Neural crest cell (in vitro differentiated cells): ENCODE data around the gene ADH1B. TPM values are rescaled to one million over a fixed set of nuclear protein-coding genes. Genes with fewer than 3 reads are reported as not detected.
"Not testable (repeated sequence)": the region's sequence is repeated elsewhere in the genome, so short reads cannot be mapped to it uniquely, and the experiment has no call there.

Experiments
- DNase-seq: peaks from one replicate; pipeline ENCODE4 v3.0.0; 2021; ENCODE audit warnings: low read depth, mixed read lengths, low spot score
- H3K27ac Mint-ChIP-seq: one replicate; pipeline ENCODE4 v1.8.0; 2021; ENCODE audit warnings: mild to moderate bottlenecking, mixed read lengths; ENCODE audit not compliant: unreplicated experiment
- H3K27me3 Mint-ChIP-seq: 2 replicates; pipeline ENCODE4 v1.8.0; 2021; ENCODE audit warnings: low read depth, mild to moderate bottlenecking, mixed read lengths
- H3K36me3 Mint-ChIP-seq: 2 replicates; pipeline ENCODE4 v1.8.0; 2021; ENCODE audit warnings: low read depth, mild to moderate bottlenecking, mixed read lengths
- H3K4me1 Mint-ChIP-seq: 2 replicates; pipeline ENCODE4 v1.8.0; 2021; ENCODE audit warnings: mixed read lengths
- H3K4me3 Mint-ChIP-seq: one replicate; pipeline ENCODE4 v1.8.0; 2021; ENCODE audit warnings: mild to moderate bottlenecking, mixed read lengths
- H3K9me3 Mint-ChIP-seq: 2 replicates; pipeline ENCODE4 v1.8.0; 2021; ENCODE audit warnings: mixed read lengths
- total RNA-seq: library from RNA; stranded (reverse); gene quantifications from 2 replicates; pipeline ENCODE4 v1.2.1, GENCODE V29; 2021
- TF ChIP-seq, protein P1 (sequence below): fragments of 200-600 bp; sonication (generic); conservative IDR thresholded peaks from 2 replicates; pipeline ENCODE4 v1.5.0; 2021; ENCODE audit warnings: antibody characterized with exemption, mild to moderate bottlenecking

Gene ADH1B
- total RNA-seq, 1 donor from 2014 or later = not detected

DNA sequence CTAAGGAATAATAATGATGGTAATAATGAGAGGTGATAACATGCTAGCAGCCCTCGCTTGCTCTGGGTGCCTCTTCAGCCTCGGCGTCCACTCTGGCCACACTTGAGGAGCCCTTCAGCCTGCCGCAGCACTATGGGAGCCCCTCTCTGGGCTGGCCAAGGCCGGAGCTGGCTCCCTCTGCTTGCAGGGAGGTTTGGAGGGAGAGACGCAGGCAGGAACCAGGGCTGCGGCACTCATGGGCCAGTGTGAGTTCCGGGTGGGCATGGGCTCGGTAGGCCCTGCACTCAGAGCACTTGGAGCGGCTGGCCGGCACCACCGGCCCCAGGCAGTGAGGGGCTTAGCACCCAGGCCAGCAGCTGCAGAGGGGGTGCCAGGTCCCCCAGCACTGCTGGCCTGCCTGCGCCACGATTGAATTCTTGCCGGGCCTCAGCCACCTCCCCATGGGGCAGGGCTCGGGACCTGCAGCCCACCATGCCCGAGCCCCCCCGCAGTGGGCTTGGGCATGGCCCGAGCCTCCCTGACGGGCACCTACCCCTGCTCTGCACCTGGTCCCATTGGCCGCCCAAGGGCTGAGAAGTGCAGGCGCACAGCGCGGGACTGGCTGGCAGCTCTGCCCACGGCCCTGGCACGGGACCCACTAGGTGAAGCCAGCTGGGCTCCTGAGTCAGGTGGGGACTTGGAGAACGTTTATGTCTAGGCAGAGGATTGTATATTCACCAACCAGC is 38.4 kb upstream of the ADH1B start:
- no peaks in the 10 kb centered on the region for H3K27me3 Mint-ChIP-seq
- no peak for DNase-seq
- peaks cover 10% of the 10 kb centered on the region for H3K9me3 Mint-ChIP-seq
- no peaks in the 10 kb centered on the region for H3K4me1 Mint-ChIP-seq
- H3K36me3 Mint-ChIP-seq = no peaks in the 10 kb centered on the region
- H3K27ac Mint-ChIP-seq = no peak overlapping the region
- TF ChIP-seq, protein P1, sequence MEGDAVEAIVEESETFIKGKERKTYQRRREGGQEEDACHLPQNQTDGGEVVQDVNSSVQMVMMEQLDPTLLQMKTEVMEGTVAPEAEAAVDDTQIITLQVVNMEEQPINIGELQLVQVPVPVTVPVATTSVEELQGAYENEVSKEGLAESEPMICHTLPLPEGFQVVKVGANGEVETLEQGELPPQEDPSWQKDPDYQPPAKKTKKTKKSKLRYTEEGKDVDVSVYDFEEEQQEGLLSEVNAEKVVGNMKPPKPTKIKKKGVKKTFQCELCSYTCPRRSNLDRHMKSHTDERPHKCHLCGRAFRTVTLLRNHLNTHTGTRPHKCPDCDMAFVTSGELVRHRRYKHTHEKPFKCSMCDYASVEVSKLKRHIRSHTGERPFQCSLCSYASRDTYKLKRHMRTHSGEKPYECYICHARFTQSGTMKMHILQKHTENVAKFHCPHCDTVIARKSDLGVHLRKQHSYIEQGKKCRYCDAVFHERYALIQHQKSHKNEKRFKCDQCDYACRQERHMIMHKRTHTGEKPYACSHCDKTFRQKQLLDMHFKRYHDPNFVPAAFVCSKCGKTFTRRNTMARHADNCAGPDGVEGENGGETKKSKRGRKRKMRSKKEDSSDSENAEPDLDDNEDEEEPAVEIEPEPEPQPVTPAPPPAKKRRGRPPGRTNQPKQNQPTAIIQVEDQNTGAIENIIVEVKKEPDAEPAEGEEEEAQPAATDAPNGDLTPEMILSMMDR = no peak
- H3K4me3 Mint-ChIP-seq = no peak overlapping the region

DNA sequence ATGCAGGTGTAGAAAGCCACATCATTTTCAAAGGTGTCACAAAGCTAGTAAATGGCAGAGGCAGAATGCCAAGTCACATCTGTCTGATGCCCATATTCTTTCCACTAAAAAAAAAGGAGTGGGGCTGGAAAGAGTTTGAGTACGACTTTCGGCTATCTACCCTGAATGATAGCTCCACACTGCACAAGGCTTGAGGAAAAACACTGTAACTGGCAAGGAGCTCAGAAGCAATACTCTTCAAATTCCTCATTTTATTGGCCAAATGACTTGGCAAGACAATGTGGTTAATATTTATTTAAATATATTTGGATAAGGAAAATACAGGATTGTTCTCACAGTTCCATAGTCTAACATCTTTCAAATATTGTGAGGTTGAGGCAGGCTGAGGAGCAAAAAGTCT is 36.7 kb upstream of the ADH1B start:
- Mint-ChIP-seq H3K4me1 (no peaks in the 10 kb centered on the region), H3K27me3 (no peaks in the 10 kb centered on the region), H3K27ac (no peak overlapping the region), H3K36me3 (no peaks in the 10 kb centered on the region), H3K4me3 (no peak overlapping the region), H3K9me3 (peaks cover 16% of the 10 kb centered on the region)
- DNase-seq = no peak
- TF ChIP-seq, protein P1 = no peak

DNA sequence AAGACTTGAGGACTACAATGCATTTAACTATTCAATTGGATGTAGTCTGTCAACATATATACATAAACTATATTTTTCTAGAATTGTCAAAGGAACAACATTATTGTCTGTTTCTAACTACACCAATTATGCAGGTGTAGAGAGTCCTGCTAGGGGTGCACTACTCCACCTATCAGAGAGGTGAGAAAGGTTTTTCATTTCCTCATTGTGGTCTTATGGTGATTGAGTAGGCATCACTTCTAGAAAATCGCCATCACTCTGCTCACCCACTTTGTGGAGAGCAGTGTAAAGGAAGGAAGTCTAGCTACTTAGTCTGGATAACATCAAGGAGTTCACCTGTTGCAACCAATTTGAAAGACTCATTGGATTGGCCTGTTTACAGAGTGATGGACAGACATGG is 35.8 kb upstream of the ADH1B start:
- Mint-ChIP-seq H3K36me3 (no peaks in the 10 kb centered on the region), H3K27ac (no peak overlapping the region), H3K9me3 (peaks cover 16% of the 10 kb centered on the region), H3K27me3 (no peaks in the 10 kb centered on the region), H3K4me3 (no peak overlapping the region), H3K4me1 (no peaks in the 10 kb centered on the region)
- DNase-seq = no peak
- TF ChIP-seq, protein P1 = no peak

DNA sequence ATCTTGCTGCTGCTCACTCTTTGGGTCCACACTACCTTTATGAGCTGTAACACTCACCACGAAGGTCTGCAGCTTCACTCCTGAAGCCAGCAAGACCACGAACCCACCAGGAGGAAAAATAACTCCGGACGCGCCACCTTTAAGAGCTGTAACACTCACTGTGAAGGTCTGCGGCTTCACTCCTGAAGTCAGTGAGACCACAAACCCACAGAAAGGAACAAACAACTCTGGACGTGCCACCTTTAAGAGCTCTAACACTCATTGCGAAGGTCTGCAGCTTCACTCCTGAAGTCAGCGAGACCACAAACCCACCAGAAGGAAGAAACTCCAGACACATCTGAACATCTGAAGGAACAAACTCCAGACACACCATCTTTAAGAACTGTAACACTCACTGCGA is 34.9 kb upstream of the ADH1B start:
- DNase-seq, H3K4me1 Mint-ChIP-seq, H3K27me3 Mint-ChIP-seq, H3K36me3 Mint-ChIP-seq, H3K27ac Mint-ChIP-seq, H3K4me3 Mint-ChIP-seq: not testable (repeated sequence)
- H3K9me3 Mint-ChIP-seq = peaks cover 16% of the 10 kb centered on the region

DNA sequence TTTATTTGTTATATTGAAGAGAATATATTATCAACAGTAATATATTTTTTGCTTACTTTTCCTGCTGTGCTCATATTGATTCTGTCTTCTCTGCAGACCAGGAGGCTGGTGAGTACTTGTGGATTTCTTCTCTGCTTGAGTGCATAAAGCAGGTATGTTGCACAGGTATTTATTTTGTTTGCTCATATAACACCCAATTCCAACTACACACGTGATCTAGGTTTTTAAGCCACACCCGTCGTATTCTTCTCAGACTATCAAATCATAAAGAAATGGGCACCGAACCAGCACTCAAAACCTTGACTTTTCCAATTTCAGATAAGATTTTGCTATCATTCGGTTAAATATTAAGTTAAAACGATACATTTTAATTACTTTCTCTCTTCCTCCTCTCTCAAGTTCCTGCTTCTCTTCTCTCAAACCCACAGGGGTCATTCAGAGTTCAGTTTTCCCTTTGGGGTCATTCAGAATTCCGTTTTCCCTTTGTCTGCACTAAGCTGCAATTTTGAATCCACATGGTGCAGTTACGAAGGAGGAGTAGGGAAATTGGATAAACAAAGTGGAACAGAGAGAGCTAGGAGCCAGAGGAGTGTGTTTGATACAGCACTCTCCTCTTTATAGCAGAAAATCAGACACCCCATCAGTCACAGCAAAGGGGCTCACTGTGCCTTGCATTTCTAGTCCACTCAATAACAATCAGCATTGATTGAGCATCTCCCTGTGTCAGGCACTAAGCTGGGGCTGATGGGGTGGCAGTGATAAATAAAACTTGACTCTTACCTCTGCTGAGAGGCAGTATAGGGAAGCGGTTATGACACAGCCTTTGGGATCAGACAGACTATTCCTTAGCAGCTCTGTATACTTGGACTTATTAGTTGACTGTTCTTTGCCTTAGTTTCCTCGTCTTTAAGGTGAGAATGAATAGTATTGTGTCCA is 31.7 kb upstream of the ADH1B start, which contains the start of gene ADH1C:
Gene ADH1C (minus strand): TSS at position 145 of the 936 bp plus-strand sequence. CDS start 71 bp downstream, at position 74.
- TF ChIP-seq, protein P1 = no peak
- no peak within 1 kb of the TSS for H3K4me3 Mint-ChIP-seq
- H3K9me3 Mint-ChIP-seq = peaks cover 10% of the 10 kb centered on the region
- DNase-seq = no peak
- H3K27me3 Mint-ChIP-seq = no peaks in the 10 kb centered on the region
- H3K4me1 Mint-ChIP-seq = no peaks in the 10 kb centered on the region
- no peak within 1 kb of the TSS for H3K27ac Mint-ChIP-seq
- no peaks in the 10 kb centered on the region for H3K36me3 Mint-ChIP-seq
